ENCODE results near the gene CRYM.

CRYM gene

GRCh38 chr16:21242756-21243155, 35.3 kb downstream of the CRYM start:
- no peak for DNase-seq

DNA sequence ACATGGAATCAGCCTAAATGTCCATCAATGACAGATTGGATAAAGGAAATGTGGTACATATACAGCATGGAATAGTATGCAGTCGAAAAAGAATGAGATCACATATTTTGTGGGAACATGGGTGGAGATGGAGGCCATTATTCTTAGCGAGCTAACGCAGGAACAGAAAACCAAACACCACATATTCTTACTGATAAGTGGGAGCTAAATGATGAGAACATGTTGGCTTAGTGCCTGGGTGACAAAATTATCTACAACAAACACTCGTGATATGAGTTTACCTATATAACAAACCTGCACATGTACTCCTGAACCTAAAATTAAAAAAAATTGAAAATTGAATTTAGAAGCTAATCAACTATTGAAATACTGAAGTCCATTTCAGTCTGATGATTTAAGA, 38.4 kb downstream of the CRYM start:
- no peak for DNase-seq

DNA sequence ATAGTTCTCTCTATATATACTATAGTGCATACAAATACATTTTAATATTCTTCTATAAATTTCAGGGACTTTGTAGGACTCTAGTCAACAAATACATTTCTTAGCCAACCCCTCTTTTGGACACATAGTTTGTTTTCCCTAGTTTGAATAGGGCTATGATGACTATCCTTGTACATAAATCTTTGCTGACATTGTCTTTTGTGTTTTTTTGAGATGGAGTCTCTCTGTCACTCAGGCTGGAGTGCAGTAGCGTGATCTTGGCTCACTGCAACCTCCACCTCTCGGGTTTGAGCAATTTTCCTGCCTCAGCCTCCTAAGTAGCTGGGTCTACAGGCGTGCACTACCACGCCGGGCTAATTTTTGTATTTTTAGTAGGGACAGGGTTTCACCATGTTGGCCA, 41.3 kb downstream of the CRYM start:
- no peak for DNase-seq

DNA sequence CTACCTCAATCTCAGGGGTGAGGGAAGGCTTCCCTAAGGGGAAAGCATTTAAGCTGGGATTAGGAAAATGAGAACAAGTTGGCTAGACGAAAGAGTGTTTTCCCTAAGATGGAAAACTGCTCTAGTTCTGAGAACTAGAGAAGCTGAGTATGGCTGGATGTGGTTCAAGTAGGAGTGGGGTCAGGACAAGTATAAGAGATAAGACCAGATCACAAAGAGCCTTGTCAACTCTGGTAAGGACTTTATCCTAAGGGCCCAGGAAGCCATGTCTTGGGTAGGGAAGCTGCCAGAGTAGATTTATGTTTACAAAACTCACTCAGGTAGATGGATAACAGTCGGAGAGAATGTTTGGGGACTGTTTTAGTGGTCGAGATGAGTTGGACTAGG, 42.9 kb downstream of the CRYM start:
- DNase-seq = no peak

DNA sequence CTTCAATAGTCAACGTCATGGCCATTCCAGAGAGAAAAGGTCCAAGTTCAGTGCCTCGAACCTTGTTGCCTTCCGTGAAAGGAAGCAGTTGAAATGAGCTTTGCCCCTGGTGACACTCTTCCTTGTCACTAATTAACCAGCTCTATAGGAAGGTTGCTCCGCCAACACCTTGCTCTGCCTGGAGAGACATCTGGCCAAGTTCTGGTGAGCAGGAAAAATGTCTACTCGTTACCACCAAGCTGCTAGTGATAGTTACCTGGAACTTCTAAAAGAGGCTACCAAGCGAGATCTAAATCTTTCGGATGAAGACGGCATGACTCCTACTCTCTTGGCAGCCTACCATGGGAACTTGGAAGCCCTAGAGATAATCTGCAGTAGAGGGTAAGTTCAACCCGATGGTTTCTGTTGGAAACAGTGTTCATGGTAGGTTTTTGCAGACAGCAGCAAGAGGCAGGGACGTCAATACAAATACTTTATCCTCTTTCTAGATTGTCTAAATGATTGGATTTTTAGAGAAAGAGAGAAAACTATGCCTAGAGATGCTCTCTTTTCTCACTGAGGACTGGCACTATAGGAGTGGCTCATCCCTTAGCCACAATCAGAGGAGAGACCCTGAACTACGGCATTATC, 44.5 kb downstream of the CRYM start, which contains the start of gene ANKS4B:
ANKS4B (plus strand) TSS at position 179 of the 630 bp plus-strand sequence; CDS start at position 218, 39 bp downstream.
- DNase-seq = no peak

DNA sequence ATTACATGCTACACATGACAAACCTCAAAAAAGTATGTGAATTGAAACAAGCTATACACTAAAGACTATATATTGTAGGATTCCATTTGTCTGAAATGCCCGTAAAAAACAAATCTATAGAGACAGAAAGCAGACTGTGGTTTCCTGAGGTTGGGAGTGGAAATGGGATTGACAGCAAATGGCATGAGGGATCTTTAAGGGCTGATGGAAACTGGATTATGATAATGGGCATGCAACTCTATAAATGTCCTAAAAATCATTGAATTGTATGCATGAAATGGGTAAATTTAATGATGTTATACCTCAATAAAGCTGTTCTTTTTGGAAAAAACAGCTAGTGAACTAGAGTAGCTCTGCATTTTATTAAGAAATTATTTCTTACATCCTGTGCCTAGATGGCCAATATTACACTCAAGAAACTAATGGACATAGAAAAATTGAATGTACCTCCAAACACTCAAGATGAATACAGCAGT, 45.0 kb downstream of the CRYM start:
- DNase-seq = no peak

- no peak for DNase-seq
These were observed 49.7 kb downstream of the CRYM start for GRCh38 chr16:21228361-21228872.

- DNase-seq = no peak
These were observed 50.2 kb downstream of the CRYM start for GRCh38 chr16:21227866-21228265.

DNA sequence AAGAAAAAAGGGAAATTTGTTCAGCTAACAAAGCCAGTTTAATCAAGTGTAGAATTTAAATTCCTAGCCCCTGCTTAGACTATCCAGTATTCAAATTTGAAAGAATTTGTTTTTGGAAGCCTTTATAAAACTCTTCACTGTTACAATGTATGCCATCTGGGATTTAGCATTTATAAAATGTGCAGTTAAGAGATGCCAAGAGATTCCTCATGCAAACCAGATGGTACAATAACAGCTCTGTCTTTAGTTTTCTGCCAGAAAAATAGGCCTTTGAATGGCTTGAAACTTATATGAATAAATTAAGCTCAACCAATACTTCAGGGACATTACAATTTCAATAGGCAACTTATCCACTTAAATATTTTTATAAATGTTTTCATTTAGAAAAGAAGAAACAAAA, 51.3 kb downstream of the CRYM start:
- DNase-seq = no peak

- DNase-seq = no peak
These were observed 53.3 kb downstream of the CRYM start for GRCh38 chr16:21224800-21225199.

GRCh38 chr16:21223787-21224186, 54.3 kb downstream of the CRYM start:
- DNase-seq = no peak

- DNase-seq = no peak
These were observed 55.4 kb downstream of the CRYM start for GRCh38 chr16:21222495-21223337.

- no peak for DNase-seq
These were observed 58.5 kb downstream of the CRYM start for GRCh38 chr16:21219551-21219950.

GRCh38 chr16:21218153-21218552, 59.9 kb downstream of the CRYM start:
- no peak for DNase-seq

DNA sequence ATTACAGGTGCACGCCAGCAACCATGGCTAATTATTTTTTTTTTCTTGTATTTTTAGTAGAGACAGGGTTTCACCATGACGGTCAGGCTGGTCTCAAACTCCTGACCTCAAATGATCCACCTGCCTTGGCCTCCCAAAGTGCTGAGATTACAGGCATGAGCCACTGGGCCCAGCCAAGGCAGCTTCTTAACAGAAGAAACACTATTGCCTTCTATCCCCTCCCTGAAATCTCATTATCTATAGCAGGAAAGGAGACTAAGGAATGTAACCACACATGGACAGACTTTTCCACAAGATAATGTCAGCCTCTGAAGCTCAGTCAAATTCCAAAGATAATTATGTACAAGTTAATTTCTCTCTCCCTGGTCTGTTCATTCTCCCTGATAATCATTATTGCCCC, 61.0 kb downstream of the CRYM start:
- no peak for DNase-seq

- no peak for DNase-seq
These were observed 64.0 kb downstream of the CRYM start for GRCh38 chr16:21214086-21214485.

- no peak for DNase-seq
These were observed 66.6 kb downstream of the CRYM start, which contains the start of gene ZP2 for GRCh38 chr16:21211486-21211885. Gene ZP2 (minus strand): TSS chr16:21211574. CDS start chr16:21211547, 27 bp downstream.
